Putamen (tissue), 1 donor: ENCODE data around the gene PTPRK.
"Not testable (repeated sequence)": the region's sequence is repeated elsewhere in the genome, so short reads cannot be mapped to it uniquely, and the experiment has no call there.

Experiments
- DNase-seq: peaks from one replicate; pipeline ENCODE4 v3.0.0-alpha.2; 2016; ENCODE audit warnings: low spot score

Gene PTPRK

GRCh38 chr6:127952831-127953230 lies 567.6 kb downstream of the PTPRK start:
- DNase-seq = no peak

GRCh38 chr6:127952176-127952575 lies 568.2 kb downstream of the PTPRK start:
- no peak for DNase-seq

- no peak for DNase-seq
Observed at GRCh38 chr6:127951172-127951917, 569.1 kb downstream of the PTPRK start.

GRCh38 chr6:127950566-127951145 lies 569.7 kb downstream of the PTPRK start:
- DNase-seq = no peak

GRCh38 chr6:127949251-127949650 lies 571.1 kb downstream of the PTPRK start:
- no peak for DNase-seq

- no peak for DNase-seq
Observed at GRCh38 chr6:127946388-127946787, 574.0 kb downstream of the PTPRK start.

GRCh38 chr6:127945434-127946097 lies 574.8 kb downstream of the PTPRK start:
- DNase-seq = no peak

GRCh38 chr6:127941228-127941627 lies 579.2 kb downstream of the PTPRK start:
- DNase-seq = no peak

GRCh38 chr6:127939442-127940066 lies 580.8 kb downstream of the PTPRK start:
- DNase-seq = no peak

GRCh38 chr6:127938701-127939100 lies 581.7 kb downstream of the PTPRK start:
- DNase-seq = no peak

GRCh38 chr6:127937747-127938146 lies 582.7 kb downstream of the PTPRK start:
- no peak for DNase-seq

GRCh38 chr6:127937102-127937501 lies 583.3 kb downstream of the PTPRK start:
- no peak for DNase-seq

GRCh38 chr6:127934956-127935355 lies 585.4 kb downstream of the PTPRK start:
- DNase-seq = no peak

GRCh38 chr6:127933852-127934840 lies 586.3 kb downstream of the PTPRK start:
- DNase-seq = no peak

GRCh38 chr6:127933137-127933536 lies 587.3 kb downstream of the PTPRK start:
- DNase-seq = no peak

- no peak for DNase-seq
Observed at GRCh38 chr6:127932708-127933107, 587.7 kb downstream of the PTPRK start.

- not testable (repeated sequence) for DNase-seq
Observed at GRCh38 chr6:127926441-127926840, 594.0 kb downstream of the PTPRK start.

GRCh38 chr6:127924440-127924839 lies 596.0 kb downstream of the PTPRK start:
- no peak for DNase-seq

- no peak for DNase-seq
Observed at GRCh38 chr6:127924031-127924430, 596.4 kb downstream of the PTPRK start.

GRCh38 chr6:127923135-127923534 lies 597.3 kb downstream of the PTPRK start:
- DNase-seq = no peak

- DNase-seq = no peak
Observed at GRCh38 chr6:127921982-127922381, 598.4 kb downstream of the PTPRK start.

- DNase-seq = no peak
Observed at GRCh38 chr6:127920804-127921203, 599.6 kb downstream of the PTPRK start.
